WTC11 (cell line): Measurements from ENCODE around the gene HES4. TPM values are rescaled to one million over a fixed set of nuclear protein-coding genes. Genes with fewer than 3 reads are reported as not detected.
A peak's percentile ranks its signal among the peaks of the same experiment; 100 is the strongest.
"Not testable (repeated sequence)": the region's sequence is repeated elsewhere in the genome, so short reads cannot be mapped to it uniquely, and the experiment has no call there.

ENCODE experiments used
- ATAC-seq: fragments of 200-7000 bp; cut with Tn5 transposase; 2 replicates; pipeline ENCODE4 v1.10.0; 2021; ENCODE audit warnings: mild to moderate bottlenecking, moderate library complexity
- CTCF ChIA-PET: fragments of 300-600 bp; sonication (Branson Sonifier 250); formaldehyde crosslinking; loops from one replicate; lab custom pipeline; 2021; ENCODE audit warnings: antibody characterized with exemption; lab: Charles Lee
- POLR2A ChIA-PET: fragments of 350-600 bp; sonication (Branson Sonifier 250); formaldehyde crosslinking; loops from one replicate; lab custom pipeline; 2021; ENCODE audit warnings: antibody characterized with exemption; lab: Charles Lee
- DNase-seq: peaks from one replicate; pipeline ENCODE4 v3.0.0; 2021; ENCODE audit warnings: low spot score
- H3K27ac Mint-ChIP-seq: 2 replicates; pipeline ENCODE4 v1.8.0; 2021; ENCODE audit warnings: mixed read lengths
- H3K27me3 Mint-ChIP-seq: 2 replicates; pipeline ENCODE4 v1.8.0; 2021; ENCODE audit warnings: low read depth, mild to moderate bottlenecking, moderate library complexity, mixed read lengths
- H3K36me3 Mint-ChIP-seq: 2 replicates; pipeline ENCODE4 v1.8.0; 2021; ENCODE audit warnings: mixed read lengths
- H3K4me1 Mint-ChIP-seq: 2 replicates; pipeline ENCODE4 v1.8.0; 2022; ENCODE audit warnings: mixed read lengths
- H3K4me3 Mint-ChIP-seq: 2 replicates; pipeline ENCODE4 v1.8.0; 2021; ENCODE audit warnings: mild to moderate bottlenecking, moderate library complexity, mixed read lengths
- H3K9me3 Mint-ChIP-seq: 2 replicates; pipeline ENCODE4 v1.8.0; 2021; ENCODE audit warnings: mixed read lengths
- ELF4 ChIP-seq: sonication (generic); formaldehyde crosslinking; IDR thresholded peaks from 2 replicates; pipeline ENCODE4 v1.8.1; 2022; ENCODE audit warnings: low read depth, mild to moderate bottlenecking, moderate library complexity, missing genetic modification reagents
- ETV6 ChIP-seq: sonication (generic); formaldehyde crosslinking; IDR thresholded peaks from 2 replicates; pipeline ENCODE4 v1.8.1; 2022; ENCODE audit warnings: mild to moderate bottlenecking, missing genetic modification reagents
- FOXP1 ChIP-seq: sonication (generic); formaldehyde crosslinking; IDR thresholded peaks from 2 replicates; pipeline ENCODE4 v1.8.0; 2022; ENCODE audit warnings: missing genetic modification reagents, mild to moderate bottlenecking, moderate library complexity, borderline replicate concordance
- GABPB1 ChIP-seq: sonication (generic); formaldehyde crosslinking; IDR thresholded peaks from 2 replicates; pipeline ENCODE4 v1.8.1; 2023; ENCODE audit warnings: mild to moderate bottlenecking, missing genetic modification reagents
- GTF2I ChIP-seq: fragments of 250-450 bp; sonication (Bioruptor Pico); conservative IDR thresholded peaks from 2 replicates; pipeline ENCODE4 v1.4.0; 2021; ENCODE audit warnings: mild to moderate bottlenecking
- KAT7 ChIP-seq: sonication (generic); formaldehyde crosslinking; IDR thresholded peaks from 2 replicates; pipeline ENCODE4 v1.8.1; 2023; ENCODE audit warnings: missing genetic modification reagents, mild to moderate bottlenecking, borderline replicate concordance
- MXD4 ChIP-seq: fragments of 250-450 bp; sonication (Bioruptor Pico); IDR thresholded peaks from 2 replicates; pipeline ENCODE4 v1.8.0; 2021; ENCODE audit warnings: mild to moderate bottlenecking, moderate library complexity, borderline replicate concordance
- MYBL2 ChIP-seq: sonication (generic); formaldehyde crosslinking; IDR thresholded peaks from 2 replicates; pipeline ENCODE4 v1.8.1; 2023; ENCODE audit warnings: mild to moderate bottlenecking, moderate library complexity, missing genetic modification reagents
- NFE2L1 ChIP-seq: sonication (generic); formaldehyde crosslinking; IDR thresholded peaks from 2 replicates; pipeline ENCODE4 v1.8.1; 2023; ENCODE audit warnings: missing genetic modification reagents
- NR1H2 ChIP-seq: sonication (generic); formaldehyde crosslinking; IDR thresholded peaks from 2 replicates; pipeline ENCODE4 v1.9.0; 2021; ENCODE audit warnings: mild to moderate bottlenecking, moderate library complexity, missing genetic modification reagents
- NR2C2 ChIP-seq: sonication (generic); formaldehyde crosslinking; IDR thresholded peaks from 2 replicates; pipeline ENCODE4 v1.8.0; 2022; ENCODE audit warnings: mild to moderate bottlenecking, missing genetic modification reagents
- RELA ChIP-seq: sonication (generic); formaldehyde crosslinking; IDR thresholded peaks from 2 replicates; pipeline ENCODE4 v1.8.1; 2022; ENCODE audit warnings: missing genetic modification reagents, mild to moderate bottlenecking, borderline replicate concordance
- SMAD3 ChIP-seq: sonication (generic); formaldehyde crosslinking; IDR thresholded peaks from 2 replicates; pipeline ENCODE4 v1.8.0; 2022; ENCODE audit warnings: missing genetic modification reagents, mild to moderate bottlenecking, borderline replicate concordance
- SOX15 ChIP-seq: fragments of 250-450 bp; sonication (Bioruptor Pico); IDR thresholded peaks from 2 replicates; pipeline ENCODE4 v1.9.0; 2021; ENCODE audit warnings: mild to moderate bottlenecking
- TEAD1 ChIP-seq: sonication (generic); formaldehyde crosslinking; IDR thresholded peaks from 2 replicates; pipeline ENCODE4 v1.8.0; 2022; ENCODE audit warnings: mild to moderate bottlenecking, missing genetic modification reagents
- TEAD4 ChIP-seq: sonication (generic); formaldehyde crosslinking; IDR thresholded peaks from 2 replicates; pipeline ENCODE4 v1.8.0; 2022; ENCODE audit warnings: mild to moderate bottlenecking, missing genetic modification reagents
- TP53 ChIP-seq: sonication (generic); formaldehyde crosslinking; IDR thresholded peaks from 2 replicates; pipeline ENCODE4 v1.8.1; 2023; ENCODE audit warnings: mild to moderate bottlenecking, missing genetic modification reagents
- ZNF138 ChIP-seq: sonication (generic); formaldehyde crosslinking; conservative IDR thresholded peaks from 2 replicates; pipeline ENCODE4 v1.8.1; 2022; ENCODE audit warnings: mild to moderate bottlenecking, moderate library complexity, missing genetic modification reagents
- total RNA-seq: library from RNA; stranded (reverse); gene quantifications from 3 replicates; pipeline ENCODE4 v1.2.3, GENCODE V29; 2021
- TF ChIP-seq, protein P1 (sequence below): sonication (generic); formaldehyde crosslinking; IDR thresholded peaks from 2 replicates; pipeline ENCODE4 v1.8.1; 2023; ENCODE audit warnings: mild to moderate bottlenecking, missing genetic modification reagents, moderate library complexity
- TF ChIP-seq, protein P2 (sequence below): sonication (generic); formaldehyde crosslinking; IDR thresholded peaks from 2 replicates; pipeline ENCODE4 v1.8.1; 2022; ENCODE audit warnings: low read depth, missing genetic modification reagents, borderline replicate concordance
- TF ChIP-seq, protein P3 (sequence below): sonication (generic); formaldehyde crosslinking; conservative IDR thresholded peaks from 2 replicates; pipeline ENCODE4 v1.8.1; 2022; ENCODE audit warnings: mild to moderate bottlenecking, missing genetic modification reagents
- TF ChIP-seq, protein P4 (sequence below): sonication (generic); formaldehyde crosslinking; IDR thresholded peaks from 2 replicates; pipeline ENCODE4 v1.8.0; 2022; ENCODE audit warnings: missing genetic modification reagents
- TF ChIP-seq, protein P5 (sequence below): fragments of 250-450 bp; sonication (Bioruptor Pico); IDR thresholded peaks from 2 replicates; pipeline ENCODE4 v2.1.2; 2022; ENCODE audit warnings: mild to moderate bottlenecking, moderate library complexity
- TF ChIP-seq, protein P6 (sequence below): sonication (generic); formaldehyde crosslinking; IDR thresholded peaks from 2 replicates; pipeline ENCODE4 v1.8.1; 2022; ENCODE audit warnings: mild to moderate bottlenecking, moderate library complexity, missing genetic modification reagents

HES4 gene
- total RNA-seq, 1 experiment from 2014 or later: 4.5 TPM

DNA sequence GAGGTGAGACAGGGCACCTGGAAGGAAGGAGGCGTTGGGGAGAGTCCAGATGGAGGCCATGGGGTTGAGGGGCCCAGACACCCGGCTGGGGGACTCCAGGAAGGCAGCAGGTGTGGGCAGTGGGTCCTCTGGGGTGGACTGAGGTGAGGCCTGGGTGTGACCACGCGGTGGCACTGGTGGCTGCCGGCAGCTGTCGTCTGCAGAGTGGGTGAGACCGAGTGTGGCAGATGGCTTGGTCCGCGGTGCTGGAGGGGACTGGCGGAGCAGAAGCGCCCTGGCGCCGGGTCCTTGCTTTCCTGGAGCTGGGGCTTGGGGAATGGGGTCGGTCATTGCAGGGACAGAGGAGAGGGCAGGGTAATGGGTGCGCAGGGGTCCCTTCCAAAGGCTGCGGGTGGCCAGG lies 32.5 kb upstream of the HES4 start:
- DNase-seq (peak; percentile 41), ATAC-seq (peak; percentile 2; the same call in 1 of the 2 replicates)
- Mint-ChIP-seq H3K9me3 (no peaks in the 10 kb centered on the region), H3K36me3 (peaks cover 5% of the 10 kb centered on the region; the same call in 1 of the 2 replicates), H3K4me3 (peak overlapping the region; percentile 60), H3K27me3 (peaks cover 24% of the 10 kb centered on the region), H3K4me1 (peaks cover 10% of the 10 kb centered on the region), H3K27ac (no peak overlapping the region)
- TF ChIP-seq, protein P1, sequence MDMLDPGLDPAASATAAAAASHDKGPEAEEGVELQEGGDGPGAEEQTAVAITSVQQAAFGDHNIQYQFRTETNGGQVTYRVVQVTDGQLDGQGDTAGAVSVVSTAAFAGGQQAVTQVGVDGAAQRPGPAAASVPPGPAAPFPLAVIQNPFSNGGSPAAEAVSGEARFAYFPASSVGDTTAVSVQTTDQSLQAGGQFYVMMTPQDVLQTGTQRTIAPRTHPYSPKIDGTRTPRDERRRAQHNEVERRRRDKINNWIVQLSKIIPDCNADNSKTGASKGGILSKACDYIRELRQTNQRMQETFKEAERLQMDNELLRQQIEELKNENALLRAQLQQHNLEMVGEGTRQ (CRISPR knock-in tag): no peak
- TF ChIP-seq, protein P2, sequence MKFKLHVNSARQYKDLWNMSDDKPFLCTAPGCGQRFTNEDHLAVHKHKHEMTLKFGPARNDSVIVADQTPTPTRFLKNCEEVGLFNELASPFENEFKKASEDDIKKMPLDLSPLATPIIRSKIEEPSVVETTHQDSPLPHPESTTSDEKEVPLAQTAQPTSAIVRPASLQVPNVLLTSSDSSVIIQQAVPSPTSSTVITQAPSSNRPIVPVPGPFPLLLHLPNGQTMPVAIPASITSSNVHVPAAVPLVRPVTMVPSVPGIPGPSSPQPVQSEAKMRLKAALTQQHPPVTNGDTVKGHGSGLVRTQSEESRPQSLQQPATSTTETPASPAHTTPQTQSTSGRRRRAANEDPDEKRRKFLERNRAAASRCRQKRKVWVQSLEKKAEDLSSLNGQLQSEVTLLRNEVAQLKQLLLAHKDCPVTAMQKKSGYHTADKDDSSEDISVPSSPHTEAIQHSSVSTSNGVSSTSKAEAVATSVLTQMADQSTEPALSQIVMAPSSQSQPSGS: no peak
- TF ChIP-seq KAT7 (CRISPR knock-in tag) (no peak), ELF4 (CRISPR knock-in tag) (no peak)
- TF ChIP-seq, protein P3, sequence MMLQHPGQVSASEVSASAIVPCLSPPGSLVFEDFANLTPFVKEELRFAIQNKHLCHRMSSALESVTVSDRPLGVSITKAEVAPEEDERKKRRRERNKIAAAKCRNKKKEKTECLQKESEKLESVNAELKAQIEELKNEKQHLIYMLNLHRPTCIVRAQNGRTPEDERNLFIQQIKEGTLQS: no peak
- ChIA-PET CTCF (interaction anchor here (0.7 to 4.3 kb wide), 20 partner anchors 8 to 259 kb away, joined by 3 to 57 read pairs (median 8); partner anchors contain the start of genes AGRN, HES4, ISG15 and PERM1), POLR2A (interaction anchor here (0.6 to 2.0 kb wide), 2 partner anchors 13 to 266 kb away, joined by 3 to 9 read pairs; partner anchors contain the start of gene AGRN)

DNA sequence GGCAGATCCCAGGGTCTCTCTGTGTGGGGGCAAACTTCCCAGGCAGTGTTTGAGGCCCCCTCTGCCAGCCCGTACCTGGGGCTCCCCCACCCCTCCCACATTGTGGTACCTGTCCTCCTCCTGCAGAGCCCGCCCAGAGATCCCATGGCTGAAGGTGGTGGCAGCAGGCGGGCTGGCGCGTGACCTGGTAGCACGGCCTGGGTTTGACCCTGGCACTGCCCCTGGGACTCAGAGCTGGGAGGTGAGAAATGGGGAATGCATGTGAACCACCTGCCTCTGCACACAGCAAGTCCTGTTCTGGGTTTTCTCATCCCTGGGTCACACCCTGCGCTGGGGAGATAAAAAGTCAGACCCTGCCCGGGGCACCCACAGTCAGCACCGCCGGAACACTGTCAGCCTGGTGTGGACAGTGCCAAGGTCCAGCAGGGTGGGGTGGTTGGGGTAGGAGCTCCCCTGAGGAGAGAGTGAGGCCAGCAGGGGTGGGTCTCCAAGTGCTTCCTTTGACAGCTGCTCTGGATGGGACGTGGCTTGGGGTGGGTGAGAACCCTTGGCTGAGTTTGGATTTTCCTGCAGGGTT lies 31.9 kb upstream of the HES4 start:
- TF ChIP-seq NFE2L1 (CRISPR knock-in tag): no peak
- no peak for TF ChIP-seq GABPB1 (CRISPR knock-in tag)
- no peak for TF ChIP-seq GTF2I (CRISPR knock-in tag)
- TF ChIP-seq FOXP1 (CRISPR knock-in tag): no peak
- TF ChIP-seq, protein P4, sequence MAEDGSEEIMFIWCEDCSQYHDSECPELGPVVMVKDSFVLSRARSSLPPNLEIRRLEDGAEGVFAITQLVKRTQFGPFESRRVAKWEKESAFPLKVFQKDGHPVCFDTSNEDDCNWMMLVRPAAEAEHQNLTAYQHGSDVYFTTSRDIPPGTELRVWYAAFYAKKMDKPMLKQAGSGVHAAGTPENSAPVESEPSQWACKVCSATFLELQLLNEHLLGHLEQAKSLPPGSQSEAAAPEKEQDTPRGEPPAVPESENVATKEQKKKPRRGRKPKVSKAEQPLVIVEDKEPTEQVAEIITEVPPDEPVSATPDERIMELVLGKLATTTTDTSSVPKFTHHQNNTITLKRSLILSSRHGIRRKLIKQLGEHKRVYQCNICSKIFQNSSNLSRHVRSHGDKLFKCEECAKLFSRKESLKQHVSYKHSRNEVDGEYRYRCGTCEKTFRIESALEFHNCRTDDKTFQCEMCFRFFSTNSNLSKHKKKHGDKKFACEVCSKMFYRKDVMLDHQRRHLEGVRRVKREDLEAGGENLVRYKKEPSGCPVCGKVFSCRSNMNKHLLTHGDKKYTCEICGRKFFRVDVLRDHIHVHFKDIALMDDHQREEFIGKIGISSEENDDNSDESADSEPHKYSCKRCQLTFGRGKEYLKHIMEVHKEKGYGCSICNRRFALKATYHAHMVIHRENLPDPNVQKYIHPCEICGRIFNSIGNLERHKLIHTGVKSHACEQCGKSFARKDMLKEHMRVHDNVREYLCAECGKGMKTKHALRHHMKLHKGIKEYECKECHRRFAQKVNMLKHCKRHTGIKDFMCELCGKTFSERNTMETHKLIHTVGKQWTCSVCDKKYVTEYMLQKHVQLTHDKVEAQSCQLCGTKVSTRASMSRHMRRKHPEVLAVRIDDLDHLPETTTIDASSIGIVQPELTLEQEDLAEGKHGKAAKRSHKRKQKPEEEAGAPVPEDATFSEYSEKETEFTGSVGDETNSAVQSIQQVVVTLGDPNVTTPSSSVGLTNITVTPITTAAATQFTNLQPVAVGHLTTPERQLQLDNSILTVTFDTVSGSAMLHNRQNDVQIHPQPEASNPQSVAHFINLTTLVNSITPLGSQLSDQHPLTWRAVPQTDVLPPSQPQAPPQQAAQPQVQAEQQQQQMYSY: no peak
- TF ChIP-seq NR2C2: no peak
- no peak for TF ChIP-seq SMAD3 (CRISPR knock-in tag)
- TF ChIP-seq TEAD1: no peak
- no peak for TF ChIP-seq MXD4 (CRISPR knock-in tag)
- no peak for TF ChIP-seq SOX15 (CRISPR knock-in tag)
- TF ChIP-seq MYBL2 (CRISPR knock-in tag): no peak
- TF ChIP-seq, protein P5, sequence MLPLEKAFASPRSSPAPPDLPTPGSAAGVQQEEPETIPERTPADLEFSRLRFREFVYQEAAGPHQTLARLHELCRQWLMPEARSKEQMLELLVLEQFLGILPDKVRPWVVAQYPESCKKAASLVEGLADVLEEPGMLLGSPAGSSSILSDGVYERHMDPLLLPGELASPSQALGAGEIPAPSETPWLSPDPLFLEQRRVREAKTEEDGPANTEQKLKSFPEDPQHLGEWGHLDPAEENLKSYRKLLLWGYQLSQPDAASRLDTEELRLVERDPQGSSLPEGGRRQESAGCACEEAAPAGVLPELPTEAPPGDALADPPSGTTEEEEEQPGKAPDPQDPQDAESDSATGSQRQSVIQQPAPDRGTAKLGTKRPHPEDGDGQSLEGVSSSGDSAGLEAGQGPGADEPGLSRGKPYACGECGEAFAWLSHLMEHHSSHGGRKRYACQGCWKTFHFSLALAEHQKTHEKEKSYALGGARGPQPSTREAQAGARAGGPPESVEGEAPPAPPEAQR (CRISPR knock-in tag): no peak
- no peak for TF ChIP-seq TP53 (CRISPR knock-in tag)
- TF ChIP-seq TEAD4 (CRISPR knock-in tag): no peak
- TF ChIP-seq RELA (CRISPR knock-in tag): no peak
- TF ChIP-seq ETV6: no peak
- TF ChIP-seq NR1H2 (CRISPR knock-in tag): no peak
- TF ChIP-seq, protein P6, sequence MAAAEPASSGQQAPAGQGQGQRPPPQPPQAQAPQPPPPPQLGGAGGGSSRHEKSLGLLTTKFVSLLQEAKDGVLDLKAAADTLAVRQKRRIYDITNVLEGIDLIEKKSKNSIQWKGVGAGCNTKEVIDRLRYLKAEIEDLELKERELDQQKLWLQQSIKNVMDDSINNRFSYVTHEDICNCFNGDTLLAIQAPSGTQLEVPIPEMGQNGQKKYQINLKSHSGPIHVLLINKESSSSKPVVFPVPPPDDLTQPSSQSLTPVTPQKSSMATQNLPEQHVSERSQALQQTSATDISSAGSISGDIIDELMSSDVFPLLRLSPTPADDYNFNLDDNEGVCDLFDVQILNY (CRISPR knock-in tag): no peak
- TF ChIP-seq ZNF138 (CRISPR knock-in tag): no peak
- Mint-ChIP-seq H3K9me3 (no peaks in the 10 kb centered on the region), H3K4me1 (peaks cover 10% of the 10 kb centered on the region), H3K4me3 (peak overlapping the region; percentile 60), H3K27ac (no peak overlapping the region), H3K27me3 (peaks cover 18% of the 10 kb centered on the region), H3K36me3 (peaks cover 5% of the 10 kb centered on the region; the same call in 1 of the 2 replicates)
- ChIA-PET CTCF (interaction anchor here (0.7 to 4.3 kb wide), 11 partner anchors 8 to 316 kb away, joined by 3 to 57 read pairs (median 8); partner anchors contain the start of genes AGRN and ISG15), POLR2A (interaction anchor here (2.0 kb wide), 1 partner anchor 12 kb away, joined by 9 read pairs; the partner anchor contains the start of gene AGRN)
- DNase-seq: no peak
- ATAC-seq: no peak

DNA sequence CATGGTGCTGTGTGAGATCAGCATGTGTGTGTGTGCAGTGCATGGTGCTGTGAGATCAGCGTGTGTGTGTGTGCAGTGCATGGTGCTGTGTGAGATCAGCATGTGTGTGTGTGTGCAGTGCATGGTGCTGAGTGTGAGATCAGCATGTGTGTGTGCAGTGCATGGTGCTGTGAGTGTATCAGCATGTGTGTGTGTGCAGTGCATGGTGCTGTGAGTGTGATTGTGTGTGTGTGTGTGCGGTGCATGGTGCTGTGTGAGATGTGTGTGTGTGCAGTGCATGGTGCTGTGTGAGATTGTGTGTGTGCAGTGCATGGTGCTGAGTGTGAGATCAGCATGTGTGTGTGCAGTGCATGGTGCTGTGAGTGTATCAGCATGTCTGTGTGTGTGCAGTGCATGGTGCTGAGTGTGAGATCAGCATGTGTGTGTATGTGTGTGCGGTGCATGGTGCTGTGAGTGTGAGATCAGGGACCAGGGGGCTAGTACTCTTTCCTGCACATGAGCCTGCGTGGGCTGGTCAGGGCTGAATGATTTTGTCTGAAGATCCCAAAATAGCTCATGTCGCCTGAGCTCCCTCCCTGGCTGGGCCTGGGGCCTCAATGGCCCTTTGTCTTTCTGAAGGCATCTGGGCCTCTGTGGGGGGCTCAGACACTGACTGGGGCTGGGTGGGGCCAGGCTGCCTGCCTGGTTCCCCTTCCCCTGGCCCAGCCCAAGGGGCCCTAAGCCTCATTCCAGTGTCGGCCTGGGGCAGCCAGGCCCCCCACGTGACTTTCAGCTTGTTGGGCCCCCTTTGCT lies 31.2 kb upstream of the HES4 start:
- H3K4me3 Mint-ChIP-seq, H3K36me3 Mint-ChIP-seq, H3K9me3 Mint-ChIP-seq, POLR2A ChIA-PET, ATAC-seq, DNase-seq, H3K27ac Mint-ChIP-seq: not testable (repeated sequence)
- H3K4me1 Mint-ChIP-seq: peaks cover 11% of the 10 kb centered on the region
- CTCF ChIA-PET: interaction anchor here (0.5 to 4.3 kb wide), 7 partner anchors 10 to 317 kb away, joined by 3 to 57 read pairs (median 18); partner anchors contain the start of genes AGRN and ISG15
- peaks cover 16% of the 10 kb centered on the region for H3K27me3 Mint-ChIP-seq
